Measurements from ENCODE around the gene CREB3L2. TPM values are rescaled to one million over a fixed set of nuclear protein-coding genes. Genes with fewer than 3 reads are reported as not detected.

The CREB3L2 gene
- total RNA-seq, 4 donors from 2014 or later, result 7.9 to 19.1 (median 11.7) TPM

DNA sequence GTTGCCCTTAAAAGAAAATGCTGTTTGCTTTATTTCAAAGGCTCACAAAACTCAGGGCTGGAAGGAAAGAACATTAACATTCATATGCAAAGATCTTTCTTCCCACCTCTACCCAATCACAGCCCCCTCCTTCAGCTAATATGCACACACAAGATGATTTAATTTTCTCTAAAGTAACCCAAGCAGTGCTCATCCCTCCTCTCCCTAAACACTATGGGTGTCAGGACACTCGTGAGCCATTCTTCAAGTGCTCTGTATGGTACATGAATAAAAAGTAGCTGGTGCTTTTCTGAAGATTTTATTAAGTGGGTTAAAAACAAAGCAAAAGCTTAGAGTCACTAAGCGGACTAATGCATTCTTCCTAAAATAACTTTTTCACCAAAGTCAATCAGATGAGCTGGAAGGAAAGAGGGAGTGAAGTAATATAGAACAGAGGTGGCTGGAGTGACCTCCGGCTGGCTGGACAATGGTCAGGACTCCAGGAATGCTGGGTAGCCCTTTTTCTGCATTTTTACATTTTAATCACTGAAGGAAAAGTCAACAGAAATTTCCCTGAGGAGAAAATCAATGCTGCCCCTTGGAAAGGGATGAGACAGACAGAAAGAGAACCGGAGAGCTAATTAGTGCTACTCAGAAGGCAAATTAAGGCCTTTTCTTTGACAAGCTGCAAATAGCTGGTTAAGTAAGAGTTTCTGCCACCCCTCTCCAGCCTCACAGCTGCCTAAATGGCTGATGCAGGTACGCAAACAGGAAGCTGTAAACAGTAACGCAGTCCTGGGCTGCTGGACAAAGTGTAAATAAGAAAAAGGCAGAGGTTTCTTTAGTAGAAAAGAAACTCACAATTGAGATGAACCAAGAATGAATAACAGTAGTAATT is 161.7 kb downstream of the CREB3L2 start:
- H3K4me3 ChIP-seq (ENCODE audit: low read depth, poor library complexity, severe bottlenecking), result no peak overlapping the region
- TF ChIP-seq, protein P1, sequence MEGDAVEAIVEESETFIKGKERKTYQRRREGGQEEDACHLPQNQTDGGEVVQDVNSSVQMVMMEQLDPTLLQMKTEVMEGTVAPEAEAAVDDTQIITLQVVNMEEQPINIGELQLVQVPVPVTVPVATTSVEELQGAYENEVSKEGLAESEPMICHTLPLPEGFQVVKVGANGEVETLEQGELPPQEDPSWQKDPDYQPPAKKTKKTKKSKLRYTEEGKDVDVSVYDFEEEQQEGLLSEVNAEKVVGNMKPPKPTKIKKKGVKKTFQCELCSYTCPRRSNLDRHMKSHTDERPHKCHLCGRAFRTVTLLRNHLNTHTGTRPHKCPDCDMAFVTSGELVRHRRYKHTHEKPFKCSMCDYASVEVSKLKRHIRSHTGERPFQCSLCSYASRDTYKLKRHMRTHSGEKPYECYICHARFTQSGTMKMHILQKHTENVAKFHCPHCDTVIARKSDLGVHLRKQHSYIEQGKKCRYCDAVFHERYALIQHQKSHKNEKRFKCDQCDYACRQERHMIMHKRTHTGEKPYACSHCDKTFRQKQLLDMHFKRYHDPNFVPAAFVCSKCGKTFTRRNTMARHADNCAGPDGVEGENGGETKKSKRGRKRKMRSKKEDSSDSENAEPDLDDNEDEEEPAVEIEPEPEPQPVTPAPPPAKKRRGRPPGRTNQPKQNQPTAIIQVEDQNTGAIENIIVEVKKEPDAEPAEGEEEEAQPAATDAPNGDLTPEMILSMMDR (IDR thresholded peaks at IDR 0.05), result no peak
- no peak for TF ChIP-seq POLR2A (IDR thresholded peaks at IDR 0.05)
- intact Hi-C loops (cut with DNase I; ENCODE audit: low total_unique reads), result no loop called here
- WGBS, 2 donors, result 85 to 87% methylated on average over 6 of the region's 6 CpGs
- DNase-seq (ENCODE audit: low spot score in 2 of 2), result no peak

DNA sequence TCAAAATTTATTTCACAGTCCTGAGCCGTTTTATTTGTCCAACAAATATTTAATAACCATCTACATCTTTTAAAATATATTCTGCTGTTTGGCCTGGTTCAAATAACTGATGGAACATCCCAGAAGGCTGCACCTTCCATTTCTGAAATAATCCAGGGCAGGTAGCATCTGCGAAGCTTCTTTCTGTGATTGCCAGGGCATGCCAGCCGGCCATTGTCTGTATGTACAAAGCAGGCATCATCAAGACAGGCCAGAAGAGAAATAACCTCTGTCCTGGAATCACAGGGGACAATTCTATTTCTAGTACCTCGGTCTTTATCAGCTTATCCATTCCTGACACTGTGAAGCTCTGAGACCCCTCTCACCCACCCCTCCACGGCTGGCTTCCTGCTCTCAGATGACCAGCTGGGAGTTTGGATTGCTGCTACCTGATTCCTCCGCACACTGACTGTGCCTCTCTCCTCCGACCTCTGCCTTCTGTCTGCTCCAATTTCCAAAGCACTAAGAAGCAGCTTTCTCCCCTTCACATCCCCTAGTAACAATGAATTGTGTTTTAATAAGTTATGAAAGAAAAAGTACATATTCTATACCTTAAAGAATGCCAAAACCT is 163.1 kb downstream of the CREB3L2 start:
- WGBS, 2 donors, result 83% methylated on average over 7 of the region's 7 CpGs
- no peak for DNase-seq (ENCODE audit: low spot score in 2 of 2)
- TF ChIP-seq POLR2A (IDR thresholded peaks at IDR 0.05), result no peak
- TF ChIP-seq, protein P1 (IDR thresholded peaks at IDR 0.05), result no peak
- no peak overlapping the region for H3K4me3 ChIP-seq (ENCODE audit: low read depth, poor library complexity, severe bottlenecking)
- intact Hi-C loops (cut with DNase I; ENCODE audit: low total_unique reads), result no loop called here

- no peak overlapping the region for H3K4me3 ChIP-seq (ENCODE audit: low read depth, poor library complexity, severe bottlenecking)
- no peak for TF ChIP-seq POLR2A (IDR thresholded peaks at IDR 0.05)
- TF ChIP-seq, protein P1 (IDR thresholded peaks at IDR 0.05), result no peak
- intact Hi-C loops (cut with DNase I; ENCODE audit: low total_unique reads), result no loop called here
- 87 to 89% methylated on average over 1 of the region's 1 CpG for WGBS, 2 donors
- DNase-seq (ENCODE audit: low spot score in 2 of 2), result no peak
Observed at GRCh38 chr7:137836541-137836940, 165.3 kb downstream of the CREB3L2 start.

DNA sequence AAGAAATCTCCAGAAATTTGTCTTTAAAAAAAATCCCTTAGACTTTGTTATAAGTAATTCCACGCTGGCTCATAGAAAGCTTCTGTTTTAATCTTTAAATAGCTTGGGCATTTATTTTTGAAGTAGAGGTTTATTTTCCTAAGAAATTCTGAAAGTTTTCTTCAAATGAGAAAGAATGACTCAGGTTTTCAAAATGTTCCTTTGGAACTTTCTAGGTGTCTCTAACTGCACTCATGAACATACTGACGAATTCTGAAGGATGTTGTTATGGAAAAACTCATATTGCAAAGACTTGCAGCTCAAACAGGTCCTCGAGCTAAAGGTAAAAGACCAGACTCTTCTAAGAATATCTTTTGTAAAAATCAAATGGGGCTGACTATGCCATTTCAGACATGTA is 165.8 kb downstream of the CREB3L2 start:
- intact Hi-C loops (cut with DNase I; ENCODE audit: low total_unique reads), result no loop called here
- no peak overlapping the region for H3K4me3 ChIP-seq (ENCODE audit: low read depth, poor library complexity, severe bottlenecking)
- no peak for TF ChIP-seq POLR2A (IDR thresholded peaks at IDR 0.05)
- TF ChIP-seq, protein P1 (IDR thresholded peaks at IDR 0.05), result no peak
- no peak for DNase-seq (ENCODE audit: low spot score in 2 of 2)
- 82 to 87% methylated on average over 3 of the region's 3 CpGs for WGBS, 2 donors

- 69 to 73% methylated on average over 3 of the region's 3 CpGs for WGBS, 2 donors
- H3K4me3 ChIP-seq (ENCODE audit: low read depth, poor library complexity, severe bottlenecking), result no peak overlapping the region
- DNase-seq (ENCODE audit: low spot score in 2 of 2), result no peak
- intact Hi-C loops (cut with DNase I; ENCODE audit: low total_unique reads), result no loop called here
- TF ChIP-seq POLR2A (IDR thresholded peaks at IDR 0.05), result no peak
- TF ChIP-seq, protein P1 (IDR thresholded peaks at IDR 0.05), result no peak
Observed at GRCh38 chr7:137835486-137836112, 166.3 kb downstream of the CREB3L2 start.

Data from lower leg skin (tissue), 4 donors.